NCI-H446 (cell line): ENCODE results near the gene FAM3C.
A peak's percentile ranks its signal among the peaks of the same experiment; 100 is the strongest.
"Not testable (repeated sequence)": the region's sequence is repeated elsewhere in the genome, so short reads cannot be mapped to it uniquely, and the experiment has no call there.

Experiments
- DNase-seq, 2 experiments: peaks; one replicate each; lab custom pipeline; 2025; lab: John Stamatoyannopoulos, UW

The FAM3C gene, protein sequence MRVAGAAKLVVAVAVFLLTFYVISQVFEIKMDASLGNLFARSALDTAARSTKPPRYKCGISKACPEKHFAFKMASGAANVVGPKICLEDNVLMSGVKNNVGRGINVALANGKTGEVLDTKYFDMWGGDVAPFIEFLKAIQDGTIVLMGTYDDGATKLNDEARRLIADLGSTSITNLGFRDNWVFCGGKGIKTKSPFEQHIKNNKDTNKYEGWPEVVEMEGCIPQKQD

GRCh38 chr7:121395961-121396757 lies at the start of gene FAM3C:
TSS of gene FAM3C (minus strand) at chr7:121396308. CDS start at chr7:121382969, 13,339 bp downstream.
- DNase-seq: peak; percentile 77 to 91

GRCh38 chr7:121442845-121443244 lies 46.7 kb upstream of the FAM3C start:
- DNase-seq: no peak

DNA sequence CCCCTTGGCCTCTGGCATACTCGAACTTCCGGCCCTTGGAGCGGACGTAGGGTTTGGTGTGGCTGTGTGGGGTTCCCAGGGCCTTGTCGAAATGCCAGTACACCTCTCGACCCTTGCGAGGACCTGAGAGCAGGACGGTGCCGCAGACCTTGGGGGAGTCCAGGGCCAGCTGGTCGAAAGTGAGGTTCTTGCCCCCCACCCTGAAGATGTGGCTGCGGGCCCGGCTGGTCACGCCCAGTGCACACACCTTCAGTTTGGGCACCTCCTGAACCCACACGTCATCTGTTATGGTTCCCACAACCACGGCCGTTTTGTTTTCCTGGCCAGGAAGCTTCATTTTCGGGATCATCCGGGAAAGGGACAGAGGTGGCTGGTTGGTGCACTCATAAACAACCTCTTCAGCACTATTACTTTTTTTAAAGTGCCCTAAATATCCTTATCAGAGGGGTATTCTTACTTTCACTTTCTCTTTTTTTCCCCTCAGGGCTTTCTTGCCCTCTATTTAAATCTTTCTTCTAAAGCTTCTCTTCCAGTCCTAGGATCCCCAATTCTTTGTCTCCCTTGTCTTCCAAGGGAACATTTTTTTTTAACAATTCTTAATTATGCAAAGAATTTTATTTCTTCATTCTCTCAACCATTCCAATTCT lies 44.9 kb upstream of the FAM3C start:
- no peak for DNase-seq

DNA sequence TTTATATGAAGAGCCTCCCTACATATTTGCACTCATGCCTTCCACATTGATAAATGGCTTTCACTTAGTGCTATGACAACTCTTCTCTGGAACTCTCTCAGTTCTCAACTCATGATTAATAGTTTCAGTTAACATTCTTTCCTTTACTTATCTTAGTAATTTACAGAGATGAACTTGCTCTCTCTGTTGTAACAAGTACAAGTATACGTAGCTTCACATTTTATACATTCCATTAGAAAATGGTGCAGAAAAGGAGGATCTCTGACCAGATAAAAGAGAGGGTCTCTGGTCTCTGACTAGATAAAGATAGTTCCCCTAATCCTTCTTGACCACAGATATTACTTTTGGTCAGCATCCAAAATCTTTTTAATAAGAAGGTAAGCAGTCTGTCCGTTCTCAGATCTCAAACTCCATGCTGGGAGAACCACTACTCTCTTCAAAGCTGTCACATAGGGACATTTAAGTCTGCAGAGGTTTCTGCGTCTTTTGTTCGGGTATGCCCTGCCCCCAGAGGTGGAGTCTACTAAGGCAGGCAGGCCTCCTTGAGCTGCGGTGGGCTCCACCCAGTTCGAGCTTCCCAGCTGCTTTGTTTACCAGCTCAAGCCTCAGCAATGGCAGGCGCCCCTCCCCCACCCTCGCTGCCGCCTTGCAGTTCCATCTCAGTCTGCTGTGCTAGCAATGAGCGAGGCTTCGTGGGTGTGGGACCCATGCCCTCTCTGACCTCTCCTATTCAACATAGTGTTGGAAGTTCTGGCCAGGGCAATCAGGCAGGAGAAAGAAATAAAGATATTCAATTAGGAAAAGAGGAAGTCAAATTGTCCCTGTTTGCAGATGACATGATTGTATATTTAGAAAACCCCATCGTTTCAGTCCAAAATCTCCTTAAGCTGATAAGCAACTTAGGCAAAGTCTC lies 42.2 kb upstream of the FAM3C start:
- DNase-seq: not testable (repeated sequence)

- DNase-seq: no peak
These were observed 41.4 kb upstream of the FAM3C start for GRCh38 chr7:121437470-121437869.

GRCh38 chr7:121436688-121437087 lies 40.6 kb upstream of the FAM3C start:
- DNase-seq: no peak

- no peak for DNase-seq
These were observed 40.0 kb upstream of the FAM3C start for GRCh38 chr7:121436136-121436535.

DNA sequence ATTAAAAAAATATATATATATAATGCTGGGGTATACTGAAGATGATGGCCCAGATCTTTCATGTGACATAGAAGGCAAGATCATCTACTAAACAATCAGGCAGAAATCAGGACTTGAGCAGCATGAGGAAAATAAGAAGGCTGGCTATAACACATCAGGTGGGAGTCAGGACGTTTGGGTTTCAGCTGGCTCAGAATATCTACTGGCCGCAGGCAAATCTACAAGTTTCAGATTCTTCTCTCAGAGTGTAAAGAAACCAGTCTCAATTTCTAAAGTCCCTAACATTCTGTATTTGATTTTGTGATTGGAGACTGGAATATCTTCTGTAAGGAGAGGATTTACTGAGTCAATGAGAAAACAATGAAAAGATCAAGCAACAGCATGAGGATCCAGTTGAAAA lies 37.7 kb upstream of the FAM3C start:
- no peak for DNase-seq

- DNase-seq: not testable (repeated sequence)
These were observed 36.4 kb upstream of the FAM3C start for GRCh38 chr7:121432486-121432885.

GRCh38 chr7:121431996-121432395 lies 35.9 kb upstream of the FAM3C start:
- DNase-seq: no peak

DNA sequence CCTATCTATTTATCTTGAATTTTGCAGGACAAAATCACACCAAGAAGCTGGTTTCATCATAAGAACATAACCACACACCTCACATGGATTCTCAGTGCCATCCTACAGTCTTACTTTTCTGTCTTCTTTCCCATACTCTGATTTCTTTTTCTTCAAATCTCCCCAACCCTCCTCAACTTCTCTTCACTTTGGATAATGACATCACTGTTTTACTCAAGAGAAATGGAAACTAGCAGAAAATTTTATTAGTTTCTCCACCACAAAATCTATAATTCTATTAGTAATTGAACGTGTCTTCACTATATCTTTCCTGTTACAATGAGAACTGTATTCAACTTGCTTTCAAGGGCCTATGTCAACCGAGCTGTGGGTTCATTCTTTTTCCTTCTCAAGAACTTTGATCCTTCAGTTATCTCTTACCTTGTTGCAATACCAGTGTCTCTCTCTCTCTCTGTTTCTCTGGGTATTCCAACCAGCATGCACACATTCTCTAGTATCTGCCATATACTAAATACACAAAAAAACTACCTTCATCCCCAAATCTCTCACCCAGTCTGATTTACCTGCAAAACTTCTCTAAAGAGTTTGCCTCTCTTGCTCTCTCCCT lies 35.4 kb upstream of the FAM3C start:
- DNase-seq: no peak

GRCh38 chr7:121430558-121430957 lies 34.5 kb upstream of the FAM3C start:
- no peak for DNase-seq

- DNase-seq: no peak
These were observed 33.7 kb upstream of the FAM3C start for GRCh38 chr7:121429798-121430197.

- no peak for DNase-seq
These were observed 32.9 kb upstream of the FAM3C start for GRCh38 chr7:121428855-121429489.

DNA sequence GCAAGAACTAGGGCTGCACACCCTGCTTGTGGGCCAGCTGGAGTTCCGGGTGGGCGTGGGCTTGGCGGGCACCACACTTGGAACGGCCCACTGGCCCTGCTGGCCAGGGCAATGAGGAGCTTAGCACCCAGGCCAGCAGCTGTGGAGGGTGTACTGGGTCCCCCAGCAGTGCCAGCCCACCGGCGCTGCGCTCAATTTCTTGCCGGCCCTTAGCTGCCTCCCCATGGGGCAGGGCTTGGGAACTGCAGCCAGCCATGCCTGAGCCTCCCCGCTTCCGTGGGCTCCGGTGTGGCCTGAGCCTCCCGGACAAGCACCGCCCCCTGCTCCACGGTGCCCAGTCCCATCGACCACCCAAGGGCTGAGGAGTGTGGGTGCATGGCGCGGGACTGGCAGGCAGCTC lies 25.6 kb upstream of the FAM3C start:
- DNase-seq: not testable (repeated sequence)

GRCh38 chr7:121420976-121421375 lies 24.9 kb upstream of the FAM3C start:
- DNase-seq: no peak

DNA sequence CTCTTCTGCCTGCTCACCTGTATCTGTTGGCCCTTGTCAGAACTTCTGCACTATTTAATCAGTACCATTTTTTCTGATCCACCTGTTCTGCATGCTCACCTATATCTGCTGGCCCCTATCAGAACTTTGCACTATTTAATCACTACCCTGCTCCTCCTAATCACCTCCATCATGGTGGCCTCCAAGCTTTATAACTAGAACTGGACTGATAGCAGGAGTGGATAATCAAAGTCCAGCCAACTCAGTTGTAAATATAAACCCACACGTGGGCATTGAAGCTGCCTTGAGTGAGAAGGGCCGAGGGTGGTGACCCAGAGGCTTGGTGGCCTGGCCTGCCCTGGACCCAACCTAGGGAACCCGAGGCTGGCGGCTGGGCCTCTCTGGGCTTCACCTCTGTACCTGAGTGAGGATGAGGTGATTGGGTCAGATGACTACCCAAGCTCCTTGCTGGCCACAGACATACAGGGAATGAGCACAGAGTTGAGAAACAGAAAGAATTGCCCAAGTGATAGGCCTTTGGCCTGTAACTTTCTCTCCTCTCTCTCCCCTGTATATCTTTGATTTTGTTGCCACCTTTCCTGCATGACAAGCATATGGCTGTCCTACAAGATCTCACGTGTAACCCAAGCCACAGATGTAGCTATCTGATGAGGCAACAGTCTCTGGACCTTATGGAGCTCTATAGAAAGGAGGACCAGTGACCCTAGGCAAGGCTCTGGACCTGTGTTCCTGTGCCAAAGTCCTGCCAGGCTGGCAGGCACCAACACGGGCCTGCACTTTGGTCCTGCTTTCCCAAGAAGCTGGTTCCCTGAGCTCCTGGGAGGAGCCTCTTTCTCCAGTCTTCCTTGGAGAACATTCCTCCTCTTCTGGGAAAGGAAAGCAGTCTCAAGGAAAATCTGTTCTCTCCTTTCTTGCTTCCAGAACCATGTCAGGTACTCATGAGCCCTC lies 23.4 kb upstream of the FAM3C start:
- no peak for DNase-seq

DNA sequence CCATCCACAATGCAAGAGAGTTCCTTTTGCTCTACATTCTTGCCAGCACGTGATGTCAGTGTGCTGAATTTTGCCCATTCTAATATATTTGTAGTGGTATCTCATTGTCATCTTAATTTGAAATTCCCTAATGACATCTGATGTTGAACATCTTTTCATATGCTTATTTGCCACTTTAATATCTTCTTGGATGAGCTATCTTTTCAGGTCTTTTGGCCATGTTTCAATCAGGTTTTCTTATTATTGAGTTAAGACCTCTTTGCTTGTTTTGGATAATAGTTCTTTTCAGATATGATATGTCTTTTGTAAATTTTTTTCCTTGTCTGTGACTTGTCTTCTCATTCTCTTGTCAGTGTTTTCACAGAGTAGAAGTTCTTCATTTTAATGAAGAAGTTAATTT lies 20.4 kb upstream of the FAM3C start:
- no peak for DNase-seq

GRCh38 chr7:121414436-121414835 lies 18.3 kb upstream of the FAM3C start:
- no peak for DNase-seq

GRCh38 chr7:121411597-121411979 lies 15.5 kb upstream of the FAM3C start:
- no peak for DNase-seq
